H1 (cell line): Measurements from ENCODE around the gene OR10A6. TPM values are rescaled to one million over a fixed set of nuclear protein-coding genes. Genes with fewer than 3 reads are reported as not detected.

Experiments
- CTCF ChIA-PET: fragments of 300-600 bp; sonication (Branson Sonifier 250); formaldehyde crosslinking; loops from one replicate; lab custom pipeline; 2021; ENCODE audit not compliant: partially characterized antibody; lab: Charles Lee
- POLR2A ChIA-PET: fragments of 300-600 bp; sonication (Branson Sonifier 250); formaldehyde crosslinking; loops from one replicate; lab custom pipeline; 2021; ENCODE audit warnings: inconsistent platforms; ENCODE audit not compliant: partially characterized antibody; lab: Charles Lee
- DNase-seq, 2 experiments: peaks; one replicate each; pipeline versions ENCODE4 v3.0.0 to v3.0.0-alpha.2; 2010 to 2022; ENCODE audit warnings: low spot score in 2 of 2, low read depth in 1 of 2, mixed read lengths in 1 of 2
- FAIRE-seq: peaks from 2 replicates; lab custom pipeline; 2011; peaks lifted over from hg19 to GRCh38; lab: Jason Lieb, UNC
- H2AFZ ChIP-seq: 2 replicates; pipeline ENCODE4 v1.8.1; 2012; ENCODE audit warnings: low read length, inconsistent platforms
- H2AK5ac ChIP-seq: 2 replicates; pipeline ENCODE4 v1.6.1; 2013; ENCODE audit warnings: low read depth, low read length
- H2BK120ac ChIP-seq: replicated peaks from 2 replicates; pipeline ENCODE3; 2013; ENCODE audit warnings: low read depth, low read length, inconsistent platforms
- H2BK12ac ChIP-seq: 2 replicates; pipeline ENCODE4 v1.6.1; 2013; ENCODE audit warnings: low read depth, low read length
- H2BK15ac ChIP-seq: 2 replicates; pipeline ENCODE4 v1.6.1; 2013; ENCODE audit warnings: low read length
- H2BK20ac ChIP-seq: 2 replicates; pipeline ENCODE4 v1.6.1; 2013; ENCODE audit warnings: low read length
- H2BK5ac ChIP-seq: 2 replicates; pipeline ENCODE4 v1.6.1; 2013; ENCODE audit warnings: low read depth, low read length
- H3K14ac ChIP-seq: 2 replicates; pipeline ENCODE4 v1.6.1; 2013; ENCODE audit warnings: inconsistent platforms; ENCODE audit not compliant: insufficient read length
- H3K18ac ChIP-seq: 2 replicates; pipeline ENCODE4 v1.6.1; 2013; ENCODE audit warnings: low read length; ENCODE audit errors: extremely low read depth
- H3K23ac ChIP-seq: 2 replicates; pipeline ENCODE4 v1.6.1; 2013; ENCODE audit warnings: inconsistent platforms; ENCODE audit not compliant: insufficient read length
- H3K23me2 ChIP-seq: 2 replicates; pipeline ENCODE4 v1.6.1; 2013; ENCODE audit warnings: low read depth, low read length
- H3K27ac ChIP-seq: 2 replicates; pipeline ENCODE4 v1.6.1; 2011; ENCODE audit warnings: low read depth, low read length, inconsistent platforms
- H3K27me3 ChIP-seq, 4 experiments: replicated peaks in 1 of 4; 1 replicate in 1 of 4; 2 replicates in 3 of 4; pipeline versions ENCODE4 v1.6.1 to v1.8.1; 2011 to 2013; ENCODE audit warnings: low read length in 3 of 4, mild to moderate bottlenecking in 3 of 4, inconsistent platforms in 2 of 4, mixed read lengths in 2 of 4, moderate library complexity in 1 of 4; ENCODE audit not compliant: control insufficient read depth in 3 of 4, insufficient read depth in 3 of 4; ENCODE audit errors: extremely low read depth in 1 of 4
- H3K36me3 ChIP-seq, 4 experiments: 2 replicates each; pipeline versions ENCODE4 v1.6.1 to v1.8.1; 2011 to 2013; ENCODE audit warnings: mild to moderate bottlenecking in 4 of 4, low read length in 3 of 4, moderate library complexity in 2 of 4, control low read depth in 1 of 4, inconsistent platforms in 1 of 4; ENCODE audit not compliant: insufficient read depth in 4 of 4, control insufficient read depth in 2 of 4
- H3K4ac ChIP-seq: replicated peaks from 2 replicates; pipeline ENCODE3; 2013; ENCODE audit warnings: low read length, low read depth, mixed read lengths, inconsistent platforms; ENCODE audit not compliant: insufficient read length
- H3K4me1 ChIP-seq, 4 experiments: replicated peaks in 1 of 4; 1 replicate in 1 of 4; 2 replicates in 3 of 4; pipeline versions ENCODE4 v1.6.1 to v1.8.1; 2011 to 2013; ENCODE audit warnings: low read length in 3 of 4, inconsistent platforms in 2 of 4, mixed read lengths in 1 of 4; ENCODE audit not compliant: insufficient read depth in 4 of 4, control insufficient read depth in 3 of 4
- H3K4me2 ChIP-seq, 2 experiments: 2 replicates each; pipeline versions ENCODE4 v1.6.1 to v1.8.1; 2011 to 2013; ENCODE audit warnings: low read depth in 2 of 2, low read length in 2 of 2, control low read depth in 1 of 2, inconsistent platforms in 1 of 2, mild to moderate bottlenecking in 1 of 2; ENCODE audit not compliant: insufficient read depth in 1 of 2
- H3K4me3 ChIP-seq, 4 experiments: fragments of 200-600, 300-600 bp in 1 of 4; sonication (generic), shearing (Covaris generic), sonication (Bioruptor Twin) in 1 of 4; 2 replicates each; pipeline versions ENCODE4 v1.5.1 to v1.8.1; 2011 to 2016; ENCODE audit warnings: low read length in 4 of 4, low read depth in 3 of 4, control low read depth in 2 of 4, inconsistent platforms in 2 of 4, mild to moderate bottlenecking in 2 of 4, mixed read lengths in 1 of 4, moderate library complexity in 1 of 4; ENCODE audit not compliant: insufficient read depth in 2 of 4; ENCODE audit errors: extremely low read depth in 1 of 4
- H3K56ac ChIP-seq: replicated peaks from 2 replicates; pipeline ENCODE3; 2013; ENCODE audit warnings: low read depth, mild to moderate bottlenecking, mixed read lengths, low read length, inconsistent platforms; ENCODE audit not compliant: insufficient read length
- H3K79me1 ChIP-seq: 2 replicates; pipeline ENCODE4 v1.6.1; 2013; ENCODE audit warnings: low read depth, low read length, control low read depth
- H3K79me2 ChIP-seq, 2 experiments: 2 replicates each; pipeline versions ENCODE4 v1.6.1 to v1.8.1; 2012 to 2013; ENCODE audit warnings: low read length in 2 of 2, mild to moderate bottlenecking in 2 of 2, inconsistent platforms in 1 of 2; ENCODE audit not compliant: insufficient read depth in 2 of 2, control insufficient read depth in 1 of 2
- H3K9ac ChIP-seq, 4 experiments: replicated peaks in 1 of 4; 1 replicate in 1 of 4; 2 replicates in 3 of 4; pipeline versions ENCODE4 v1.6.1 to v1.8.1; 2011 to 2013; ENCODE audit warnings: low read depth in 3 of 4, low read length in 3 of 4, control low read depth in 2 of 4, mild to moderate bottlenecking in 2 of 4, moderate library complexity in 2 of 4, inconsistent platforms in 1 of 4; ENCODE audit errors: extremely low read depth in 1 of 4
- H3K9me3 ChIP-seq, 2 experiments: 2 replicates each; pipeline versions ENCODE4 v1.6.1 to v1.8.1; 2012 to 2013; ENCODE audit warnings: mild to moderate bottlenecking in 2 of 2, moderate library complexity in 2 of 2, control low read depth in 1 of 2, inconsistent platforms in 1 of 2, low read depth in 1 of 2, low read length in 1 of 2, mixed read lengths in 1 of 2; ENCODE audit not compliant: insufficient read depth in 2 of 2
- H4K20me1 ChIP-seq, 2 experiments: replicated peaks in 1 of 2; 2 replicates each; pipeline versions ENCODE3 to v1.8.1; 2011 to 2013; ENCODE audit warnings: inconsistent platforms in 2 of 2, low read length in 2 of 2, mild to moderate bottlenecking in 1 of 2; ENCODE audit not compliant: insufficient read depth in 2 of 2, control insufficient read depth in 1 of 2
- H4K5ac ChIP-seq: 2 replicates; pipeline ENCODE4 v1.6.1; 2013; ENCODE audit warnings: low read length, low read depth, mixed read lengths, inconsistent platforms; ENCODE audit not compliant: insufficient read length
- H4K8ac ChIP-seq: 2 replicates; pipeline ENCODE4 v1.8.0; 2013; ENCODE audit warnings: mild to moderate bottlenecking, moderate library complexity, low read length, inconsistent platforms; ENCODE audit not compliant: insufficient read depth; ENCODE audit errors: extremely low read depth
- H4K91ac ChIP-seq: replicated peaks from 2 replicates; pipeline ENCODE3; 2013; ENCODE audit warnings: low read length, mixed read lengths, inconsistent platforms; ENCODE audit not compliant: insufficient read length
- CTBP2 ChIP-seq: IDR thresholded peaks from 2 replicates; pipeline ENCODE4 v1.7.0; 2011; ENCODE audit warnings: borderline replicate concordance, mild to moderate bottlenecking, moderate library complexity, mixed read lengths, low read length; ENCODE audit not compliant: insufficient read depth, insufficient read length
- CTCF ChIP-seq, 3 experiments: IDR thresholded peaks; 1 replicate in 2 of 3; 2 replicates in 1 of 3; pipeline versions ENCODE4 v1.5.1 to v1.6.1; 2011; ENCODE audit warnings: low read length in 3 of 3, mild to moderate bottlenecking in 3 of 3, inconsistent platforms in 2 of 3, low read depth in 1 of 3, moderate library complexity in 1 of 3; ENCODE audit not compliant: insufficient read depth in 1 of 3; ENCODE audit errors: control extremely low read depth in 1 of 3
- HDAC6 ChIP-seq: IDR thresholded peaks from one replicate; pipeline ENCODE4 v1.7.1; 2012; ENCODE audit warnings: low read depth, mild to moderate bottlenecking, inconsistent platforms, low read length, moderate library complexity
- JUND ChIP-seq: IDR thresholded peaks from 2 replicates; pipeline ENCODE4 v1.6.1; 2011; ENCODE audit warnings: mild to moderate bottlenecking, improper control_type of control experiment, low read length
- KDM4A ChIP-seq: IDR thresholded peaks from one replicate; pipeline ENCODE4 v1.7.1; 2012; ENCODE audit warnings: low read depth, mild to moderate bottlenecking, moderate library complexity, low read length, inconsistent platforms; ENCODE audit not compliant: severe bottlenecking
- MAX ChIP-seq: IDR thresholded peaks from 2 replicates; pipeline ENCODE4 v1.6.1; 2012; ENCODE audit warnings: inconsistent platforms
- POLR2AphosphoS5 ChIP-seq: IDR thresholded peaks from 2 replicates; pipeline ENCODE4 v1.6.1; 2011; ENCODE audit warnings: low read depth, low read length
- RXRA ChIP-seq: IDR thresholded peaks from 2 replicates; pipeline ENCODE4 v1.6.1; 2011; ENCODE audit warnings: low read depth, mild to moderate bottlenecking, low read length, moderate library complexity; ENCODE audit not compliant: insufficient read depth
- SIN3A ChIP-seq, 2 experiments: IDR thresholded peaks in 1 of 2; conservative IDR thresholded peaks in 1 of 2; 2 replicates each; pipeline ENCODE4 v1.6.1; 2011 to 2012; ENCODE audit warnings: low read length in 2 of 2, improper control_type of control experiment in 1 of 2, low read depth in 1 of 2, mild to moderate bottlenecking in 1 of 2
- SP4 ChIP-seq: IDR thresholded peaks from 2 replicates; pipeline ENCODE4 v1.6.1; 2012; ENCODE audit warnings: low read length, inconsistent platforms
- WGBS, 2 experiments: shearing (Covaris generic) in 1 of 2; methylation state at CpG; one replicate each; pipeline versions ENCODE4 v1.1.6 to v1.1.7; 2013 to 2015; ENCODE audit warnings: low lambda C conversion rate in 2 of 2, mixed read lengths in 2 of 2, inconsistent platforms in 1 of 2, low coverage in 1 of 2, missing lambda C conversion rate in 1 of 2; ENCODE audit not compliant: insufficient replicate concordance in 2 of 2, insufficient coverage in 1 of 2, insufficient read length in 1 of 2; ENCODE audit errors: extremely low coverage in 1 of 2, missing lambda C conversion rate in 1 of 2; 5-methylcytosine and 5-hydroxymethylcytosine counted together
- polyA plus RNA-seq, 7 experiments: library from polyadenylated mRNA; depleted of rRNA in 3 of 7; stranded (reverse) in 5 of 7; unstranded in 2 of 7; fragments of >200 nt in 5 of 7; fragments of 200-250 nt in 2 of 7; gene quantifications; 1 replicate in 5 of 7; 2 replicates in 1 of 7; 4 replicates in 1 of 7; pipeline versions ENCODE4 v1.2.1 to v1.2.3, GENCODE V29; 2011 to 2013; ENCODE audit warnings: missing spikeins in 2 of 7, mixed read lengths in 2 of 7
- total RNA-seq: library from RNA; stranded (reverse); fragmentation: NEBNext Ultra II Directional; extraction: Animal tissue kit (Norgen Biotek cat#: 25700); gene quantifications from 2 replicates; pipeline ENCODE4 v1.2.1, GENCODE V29; 2021

Gene OR10A6
- total and polyA plus RNA-seq, 2 of the 8 experiments (the other 6 are each of a cell fraction or from before 2014, with no cell fraction given), result not detected

GRCh38 chr11:7899418-7899817 is 31.6 kb downstream of the OR10A6 start:
- H2BK120ac ChIP-seq, result no peak overlapping the region
- FAIRE-seq (no peak), DNase-seq (no peak)
- 73% methylated on average over 4 of the region's 4 CpGs; no CpG with 5 or more reads in 1 of the 2 experiments for WGBS, 2 experiments
- H3K9me3 ChIP-seq, result no peaks in the 10 kb centered on the region
- H3K27ac ChIP-seq, result no peak overlapping the region
- H4K20me1 ChIP-seq, result no peaks in the 10 kb centered on the region
- ChIA-PET POLR2A (interaction anchor here (1.3 to 3.2 kb wide), 2 partner anchors 79 to 87 kb away, joined by 3 to 9 read pairs; partner anchors contain the start of gene EIF3F), CTCF (interaction anchor here (1.4 kb wide), 2 partner anchors 11 to 75 kb away, joined by 5 read pairs; no protein-coding TSS in a partner anchor)
- no peaks in the 10 kb centered on the region for H3K23me2 ChIP-seq
- no peaks in the 10 kb centered on the region for H3K79me1 ChIP-seq
- H3K4ac ChIP-seq, result no peak overlapping the region
- no peak overlapping the region for H3K23ac ChIP-seq
- H3K9ac ChIP-seq, result no peak overlapping the region
- no peak overlapping the region for H3K18ac ChIP-seq
- H4K91ac ChIP-seq, result no peak overlapping the region
- no peak overlapping the region for H4K8ac ChIP-seq
- H3K14ac ChIP-seq, result no peak overlapping the region
- no peak overlapping the region for H3K4me3 ChIP-seq
- no peak overlapping the region for H2BK20ac ChIP-seq
- no peak overlapping the region for H3K56ac ChIP-seq
- H2BK15ac ChIP-seq, result no peak overlapping the region
- H4K5ac ChIP-seq, result no peak overlapping the region
- no peak overlapping the region for H2AK5ac ChIP-seq
- no peak overlapping the region for H2BK12ac ChIP-seq
- H3K36me3 ChIP-seq, result peaks cover 0 to 8% (median 2%) of the 10 kb centered on the region in 4 experiments; a peak in 2 of 8 replicates
- H3K27me3 ChIP-seq, result peaks cover 0 to 1% (median 0%) of the 10 kb centered on the region in 4 experiments; a peak in 2 of 7 replicates
- H3K79me2 ChIP-seq, result no peaks in the 10 kb centered on the region
- no peak overlapping the region for H2AFZ ChIP-seq
- H3K4me1 ChIP-seq, result peaks cover 0 to 5% (median 2%) of the 10 kb centered on the region in 4 experiments; a peak in 1 of 7 replicates
- H3K4me2 ChIP-seq, result no peak overlapping the region
- no peak overlapping the region for H2BK5ac ChIP-seq
- TF ChIP-seq CTCF (IDR thresholded peaks at IDR 0.05; ENCODE audit: control extremely low read depth in 1 of 3, insufficient read depth in 1 of 3, low read depth in 1 of 3, low read length in 3 of 3) (no peak), HDAC6 (no peak), POLR2AphosphoS5 (no peak), MAX (no peak), JUND (no peak), KDM4A (no peak), RXRA (no peak), SP4 (no peak), CTBP2 (no peak), SIN3A (conservative IDR thresholded peaks at IDR 0.05 in 1 of 2, IDR thresholded peaks at IDR 0.05 in 1 of 2; ENCODE audit: low read depth in 1 of 2, low read length in 2 of 2) (no peak)
